Subcutaneous adipose tissue (tissue), 4 donors: ENCODE measurements around the gene TATDN2. TPM values are rescaled to one million over a fixed set of nuclear protein-coding genes. Genes with fewer than 3 reads are reported as not detected.

ENCODE experiments used
- CTCF ChIP-seq: fragments of 450-650 bp; IDR thresholded peaks from one replicate; pipeline ENCODE4 v1.5.1; 2016; ENCODE audit warnings: low read depth, mild to moderate bottlenecking, control low read depth, antibody characterized with exemption, moderate library complexity
- total RNA-seq, 4 donors: library from RNA; depleted of rRNA; stranded (reverse); fragments of >200 nt; gene quantifications; one replicate each; pipeline ENCODE4 v1.1.0, GENCODE V29; 2016

The TATDN2 gene
- total RNA-seq, 4 donors from 2014 or later = 11.9 to 21.9 (median 18.1) TPM

- no peak for TF ChIP-seq CTCF
Measured at GRCh38 chr3:10283638-10284037, 35.4 kb downstream of the TATDN2 start.

- no peak for TF ChIP-seq CTCF
Measured at GRCh38 chr3:10284496-10284895, 36.2 kb downstream of the TATDN2 start.

GRCh38 chr3:10285272-10286132 is 37.2 kb downstream of the TATDN2 start:
- TF ChIP-seq CTCF = no peak

- no peak for TF ChIP-seq CTCF
Measured at GRCh38 chr3:10286133-10286524, 37.9 kb downstream of the TATDN2 start.

- no peak for TF ChIP-seq CTCF
Measured at GRCh38 chr3:10286596-10287295, 38.5 kb downstream of the TATDN2 start.

GRCh38 chr3:10287936-10288574 is 39.8 kb downstream of the TATDN2 start:
- TF ChIP-seq CTCF = no peak

- no peak for TF ChIP-seq CTCF
Measured at GRCh38 chr3:10288575-10288960, 40.3 kb downstream of the TATDN2 start.
